Activated naive CD4-positive, alpha-beta T cell treated with Interleukin-2 at 50 U/mL for 16 hours (primary cell): ENCODE data around the gene PROK1.
"Not testable (repeated sequence)": the region's sequence is repeated elsewhere in the genome, so short reads cannot be mapped to it uniquely, and the experiment has no call there.

Experiments
- DNase-seq: peaks from one replicate; pipeline ENCODE4 v3.0.0-alpha.2; 2020

The PROK1 gene

GRCh38 chr1:110434946-110435345, 16.0 kb upstream of the PROK1 start:
- no peak for DNase-seq

GRCh38 chr1:110436635-110437034, 14.3 kb upstream of the PROK1 start:
- DNase-seq, result no peak

- DNase-seq, result not testable (repeated sequence)
Observed at GRCh38 chr1:110437645-110438299, 13.2 kb upstream of the PROK1 start.

- DNase-seq, result no peak
Observed at GRCh38 chr1:110438893-110439292, 12.1 kb upstream of the PROK1 start.

GRCh38 chr1:110439873-110440272, 11.1 kb upstream of the PROK1 start:
- not testable (repeated sequence) for DNase-seq

GRCh38 chr1:110440877-110441276, 10.1 kb upstream of the PROK1 start:
- no peak for DNase-seq

- no peak for DNase-seq
Observed at GRCh38 chr1:110441888-110442287, 9.1 kb upstream of the PROK1 start.

GRCh38 chr1:110443451-110443850, 7.5 kb upstream of the PROK1 start:
- DNase-seq, result no peak

GRCh38 chr1:110444561-110444960, 6.4 kb upstream of the PROK1 start:
- no peak for DNase-seq

- no peak for DNase-seq
Observed at GRCh38 chr1:110449661-110450651, 993 bp upstream of the PROK1 start.

GRCh38 chr1:110452330-110452729, 1.4 kb downstream of the PROK1 start:
- DNase-seq, result no peak

GRCh38 chr1:110453829-110454228, 2.9 kb downstream of the PROK1 start:
- no peak for DNase-seq

GRCh38 chr1:110454328-110454727, 3.4 kb downstream of the PROK1 start:
- no peak for DNase-seq

- DNase-seq, result no peak
Observed at GRCh38 chr1:110455151-110455550, 4.2 kb downstream of the PROK1 start.

- DNase-seq, result no peak
Observed at GRCh38 chr1:110457206-110457605, 6.3 kb downstream of the PROK1 start.

GRCh38 chr1:110460253-110461220, 9.6 kb downstream of the PROK1 start:
- peak; percentile 84 for DNase-seq

- no peak for DNase-seq
Observed at GRCh38 chr1:110462093-110462492, 11.1 kb downstream of the PROK1 start.

GRCh38 chr1:110462964-110463363, 12.0 kb downstream of the PROK1 start:
- DNase-seq, result no peak

GRCh38 chr1:110463725-110464124, 12.8 kb downstream of the PROK1 start:
- no peak for DNase-seq

GRCh38 chr1:110464340-110464739, 13.4 kb downstream of the PROK1 start:
- no peak for DNase-seq

GRCh38 chr1:110465038-110465813, 14.3 kb downstream of the PROK1 start:
- DNase-seq, result no peak

- no peak for DNase-seq
Observed at GRCh38 chr1:110465814-110466380, 14.9 kb downstream of the PROK1 start.
